PC-9 (cell line): Measurements from ENCODE around the gene FNDC5. TPM values are rescaled to one million over a fixed set of nuclear protein-coding genes. Genes with fewer than 3 reads are reported as not detected.

Experiments
- BruUV-seq: library from RNA; stranded (reverse); fragments of 400-500 nt; replicated peaks from 2 replicates; lab custom pipeline; 2021; lab: Mats Ljungman, UMichigan
- CTCF ChIA-PET: fragments of 300-600 bp; sonication (Branson Sonifier 250); formaldehyde crosslinking; loops from one replicate; lab custom pipeline; 2022; ENCODE audit warnings: antibody characterized with exemption; lab: Charles Lee
- POLR2A ChIA-PET: fragments of 300-600 bp; sonication (Branson Sonifier 250); formaldehyde crosslinking; loops from one replicate; lab custom pipeline; 2022; ENCODE audit warnings: antibody characterized with exemption; ENCODE audit not compliant: unreplicated experiment; lab: Charles Lee
- DNase-seq, 2 experiments: peaks; one replicate each; pipeline versions ENCODE4 v3.0.0 to v3.0.0-alpha.2; 2015 to 2022; ENCODE audit warnings: mixed read lengths in 1 of 2
- H2AFZ ChIP-seq: fragments of 200-600 bp; sonication (generic); 2 replicates; pipeline ENCODE4 v1.8.1; 2017; ENCODE audit warnings: antibody characterized with exemption
- H3F3A ChIP-seq: fragments of 200-600 bp; sonication (generic); 2 replicates; pipeline ENCODE4 v1.8.1; 2017; ENCODE audit warnings: antibody characterized with exemption, mild to moderate bottlenecking, low read depth; ENCODE audit not compliant: insufficient read depth
- H3K27ac ChIP-seq: fragments of 200-600 bp; sonication (generic); 2 replicates; pipeline ENCODE4 v1.6.1; 2016; ENCODE audit warnings: mixed run types
- H3K27me3 ChIP-seq: fragments of 200-600 bp; sonication (generic); 2 replicates; pipeline ENCODE4 v1.6.1; 2016; ENCODE audit warnings: low read depth, mixed run types; ENCODE audit not compliant: insufficient read depth
- H3K36me3 ChIP-seq: fragments of 200-600 bp; sonication (generic); 2 replicates; pipeline ENCODE4 v1.6.1; 2016; ENCODE audit warnings: low read depth, mixed run types
- H3K4me1 ChIP-seq: fragments of 200-600 bp; sonication (generic); replicated peaks from 2 replicates; pipeline ENCODE4 v1.6.1; 2016; ENCODE audit warnings: mixed run types; ENCODE audit not compliant: insufficient read depth
- H3K4me2 ChIP-seq: fragments of 200-600 bp; sonication (generic); 2 replicates; pipeline ENCODE4 v1.6.1; 2017; ENCODE audit warnings: mixed run types
- H3K4me3 ChIP-seq: fragments of 200-600 bp; sonication (generic); 2 replicates; pipeline ENCODE4 v1.6.1; 2016; ENCODE audit warnings: mixed run types
- H3K79me2 ChIP-seq: fragments of 200-600 bp; sonication (generic); 2 replicates; pipeline ENCODE4 v1.6.1; 2017; ENCODE audit warnings: low read depth, mixed run types
- H3K9me2 ChIP-seq: fragments of 200-600 bp; sonication (generic); 2 replicates; pipeline ENCODE4 v1.8.1; 2017; ENCODE audit warnings: mild to moderate bottlenecking; ENCODE audit not compliant: insufficient read depth
- H3K9me3 ChIP-seq: fragments of 200-600 bp; sonication (generic); 2 replicates; pipeline ENCODE4 v1.8.1; 2016; ENCODE audit warnings: low read depth; ENCODE audit not compliant: insufficient read depth
- H4K20me1 ChIP-seq: fragments of 200-600 bp; sonication (generic); 2 replicates; pipeline ENCODE4 v1.8.1; 2017; ENCODE audit not compliant: insufficient read depth
- EZH2 ChIP-seq: fragments of 200-600 bp; sonication (generic); IDR thresholded peaks from 2 replicates; pipeline ENCODE4 v1.8.0; 2017; ENCODE audit warnings: antibody characterized with exemption, low read depth
- intact Hi-C: fragments of 100-400 bp; cut with micrococcal nuclease; formaldehyde crosslinking; loops from one replicate; pipeline ENCODE4 v1.10.0; 2022; ENCODE audit not compliant: unreplicated experiment
- total RNA-seq: library from RNA; stranded (reverse); gene quantifications from 2 replicates; pipeline ENCODE4 v1.2.3, GENCODE V29; 2021
- TF ChIP-seq, protein P1 (sequence below): fragments of 200-600 bp; sonication (generic); conservative IDR thresholded peaks from 2 replicates; pipeline ENCODE4 v1.6.1; 2017; ENCODE audit warnings: mixed run types, antibody characterized with exemption, mild to moderate bottlenecking, moderate library complexity

The FNDC5 gene
- total RNA-seq, 1 experiment from 2014 or later, result not detected

DNA sequence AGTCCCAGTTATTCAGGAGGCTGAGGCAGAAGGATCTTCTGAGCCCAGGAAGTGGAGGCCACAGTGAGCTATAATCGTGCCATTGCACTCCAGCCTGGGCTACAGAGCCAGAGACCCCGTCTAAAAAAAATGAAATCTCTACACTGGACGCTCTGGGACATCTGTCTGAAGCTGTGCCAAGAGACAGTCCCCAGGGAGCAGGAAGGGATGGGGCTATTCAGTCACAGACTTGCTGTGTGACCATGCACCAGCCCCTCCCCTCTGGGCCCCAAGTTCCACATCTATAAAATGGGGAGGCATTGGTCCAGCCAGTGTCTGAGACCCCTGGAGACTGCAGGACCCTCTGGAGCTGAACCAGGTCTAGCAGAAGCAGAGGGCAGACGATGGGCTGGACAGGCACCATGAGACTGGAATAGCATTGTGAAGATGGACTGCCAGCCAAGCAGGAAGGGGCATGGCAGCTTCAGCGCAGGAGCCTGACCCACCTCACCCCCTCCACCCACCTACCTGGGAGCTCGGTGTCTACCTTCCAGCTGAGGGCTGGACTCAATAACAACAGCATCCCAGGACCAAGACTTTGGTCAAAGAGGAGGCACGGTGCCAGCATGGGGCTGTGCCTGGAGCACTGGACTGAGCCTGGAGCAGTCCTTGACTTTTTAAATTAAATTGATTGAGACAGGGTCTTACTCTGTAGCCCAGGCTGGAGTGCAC lies 29.0 kb upstream of the FNDC5 start:
- DNase-seq, result no peak
- H3F3A ChIP-seq, result peaks cover 7% of the 10 kb centered on the region; the same call in 1 of the 2 replicates
- intact Hi-C loops, result no loop called here
- H2AFZ ChIP-seq, result no peak overlapping the region
- H3K27me3 ChIP-seq, result no peaks in the 10 kb centered on the region
- H4K20me1 ChIP-seq, result no peaks in the 10 kb centered on the region; the same call in 1 of the 2 replicates
- peak overlapping the region; percentile 86 for H3K4me2 ChIP-seq
- H3K36me3 ChIP-seq, result no peaks in the 10 kb centered on the region
- no peaks in the 10 kb centered on the region for H3K9me2 ChIP-seq
- H3K4me3 ChIP-seq, result peak overlapping the region; percentile 97; the same call in 1 of the 2 replicates
- no peaks in the 10 kb centered on the region for H3K9me3 ChIP-seq
- no peak for TF ChIP-seq EZH2
- TF ChIP-seq, protein P1, sequence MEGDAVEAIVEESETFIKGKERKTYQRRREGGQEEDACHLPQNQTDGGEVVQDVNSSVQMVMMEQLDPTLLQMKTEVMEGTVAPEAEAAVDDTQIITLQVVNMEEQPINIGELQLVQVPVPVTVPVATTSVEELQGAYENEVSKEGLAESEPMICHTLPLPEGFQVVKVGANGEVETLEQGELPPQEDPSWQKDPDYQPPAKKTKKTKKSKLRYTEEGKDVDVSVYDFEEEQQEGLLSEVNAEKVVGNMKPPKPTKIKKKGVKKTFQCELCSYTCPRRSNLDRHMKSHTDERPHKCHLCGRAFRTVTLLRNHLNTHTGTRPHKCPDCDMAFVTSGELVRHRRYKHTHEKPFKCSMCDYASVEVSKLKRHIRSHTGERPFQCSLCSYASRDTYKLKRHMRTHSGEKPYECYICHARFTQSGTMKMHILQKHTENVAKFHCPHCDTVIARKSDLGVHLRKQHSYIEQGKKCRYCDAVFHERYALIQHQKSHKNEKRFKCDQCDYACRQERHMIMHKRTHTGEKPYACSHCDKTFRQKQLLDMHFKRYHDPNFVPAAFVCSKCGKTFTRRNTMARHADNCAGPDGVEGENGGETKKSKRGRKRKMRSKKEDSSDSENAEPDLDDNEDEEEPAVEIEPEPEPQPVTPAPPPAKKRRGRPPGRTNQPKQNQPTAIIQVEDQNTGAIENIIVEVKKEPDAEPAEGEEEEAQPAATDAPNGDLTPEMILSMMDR, result no peak
- POLR2A ChIA-PET, result no interaction called here
- CTCF ChIA-PET, result interaction anchor here (1.4 kb wide), 1 partner anchor 21 kb away, joined by 5 read pairs; no protein-coding TSS in a partner anchor
- no peaks in the 10 kb centered on the region for H3K4me1 ChIP-seq
- no TSS peak for BruUV-seq
- H3K79me2 ChIP-seq, result 0 out of 2 replicates have a peak, but pooled peaks cover 8% of the 10 kb centered on the region
- H3K27ac ChIP-seq, result no peak overlapping the region

DNA sequence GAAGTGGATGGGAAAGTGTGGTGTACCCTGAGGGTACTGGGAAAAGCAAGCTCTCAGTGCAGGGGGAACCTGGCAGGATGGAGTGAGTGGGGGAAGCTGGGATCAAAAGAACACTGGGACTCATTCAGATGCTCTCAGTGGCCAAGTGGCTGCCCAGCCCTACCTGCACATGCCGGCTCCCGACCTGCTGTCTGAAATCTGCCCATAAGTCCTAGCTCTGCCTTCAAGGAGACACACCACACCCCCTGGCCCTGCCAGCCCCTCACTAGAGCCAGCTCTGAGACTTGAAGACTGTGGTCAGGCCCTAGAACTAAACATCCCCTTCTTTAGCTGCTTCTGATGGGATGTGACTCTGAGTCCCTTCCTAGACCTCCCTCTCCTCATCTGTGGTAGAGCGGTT lies 28.2 kb upstream of the FNDC5 start:
- BruUV-seq, result no TSS peak
- CTCF ChIA-PET, result interaction anchor here (1.4 kb wide), 1 partner anchor 21 kb away, joined by 5 read pairs; no protein-coding TSS in a partner anchor
- no peaks in the 10 kb centered on the region; the same call in 1 of the 2 replicates for H3F3A ChIP-seq
- H3K36me3 ChIP-seq, result no peaks in the 10 kb centered on the region
- no peak overlapping the region for H3K27ac ChIP-seq
- H3K79me2 ChIP-seq, result 0 out of 2 replicates have a peak, but pooled peaks cover 8% of the 10 kb centered on the region
- intact Hi-C loops, result no loop called here
- TF ChIP-seq, protein P1, result no peak
- no peak for TF ChIP-seq EZH2
- H4K20me1 ChIP-seq, result no peaks in the 10 kb centered on the region; the same call in 1 of the 2 replicates
- no peaks in the 10 kb centered on the region for H3K9me3 ChIP-seq
- no peak overlapping the region for H2AFZ ChIP-seq
- no peak overlapping the region for H3K4me2 ChIP-seq
- POLR2A ChIA-PET, result no interaction called here
- no peaks in the 10 kb centered on the region for H3K27me3 ChIP-seq
- H3K4me1 ChIP-seq, result no peaks in the 10 kb centered on the region
- no peaks in the 10 kb centered on the region for H3K9me2 ChIP-seq
- H3K4me3 ChIP-seq, result no peak overlapping the region
- DNase-seq, result no peak

DNA sequence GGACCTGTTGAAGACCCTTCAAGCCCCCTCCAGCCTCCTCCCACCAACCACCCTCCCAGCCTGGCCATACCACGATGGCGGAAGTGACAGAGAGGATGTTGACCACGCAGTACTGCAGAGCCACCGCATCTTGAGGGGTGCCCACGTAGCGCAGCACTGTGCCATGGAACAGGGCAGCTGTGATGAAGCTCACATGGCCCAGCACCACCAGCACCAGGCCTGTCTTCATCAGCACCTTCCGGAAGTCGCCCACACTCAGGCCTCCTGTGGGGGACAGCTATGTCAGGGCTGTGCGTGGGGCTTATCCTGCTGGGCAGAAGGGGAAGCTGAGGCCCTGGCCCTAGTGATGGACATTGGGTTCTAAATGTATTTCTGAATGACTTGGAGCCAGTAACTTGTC lies 27.3 kb upstream of the FNDC5 start:
- Histone ChIP-seq H3F3A (no peaks in the 10 kb centered on the region; the same call in 1 of the 2 replicates), H3K79me2 (0 out of 2 replicates have a peak, but pooled peaks cover 8% of the 10 kb centered on the region), H2AFZ (no peak overlapping the region), H3K9me2 (no peaks in the 10 kb centered on the region), H3K9me3 (no peaks in the 10 kb centered on the region), H3K36me3 (no peaks in the 10 kb centered on the region), H3K4me3 (no peak overlapping the region), H3K4me1 (no peaks in the 10 kb centered on the region), H3K27me3 (no peaks in the 10 kb centered on the region), H3K27ac (no peak overlapping the region), H4K20me1 (no peaks in the 10 kb centered on the region; the same call in 1 of the 2 replicates), H3K4me2 (no peak overlapping the region)
- DNase-seq, result no peak
- no peak for TF ChIP-seq EZH2
- TF ChIP-seq, protein P1, result no peak
- ChIA-PET POLR2A (interaction anchor here (0.7 kb wide), 1 partner anchor 67 kb away, joined by 4 read pairs; the partner anchor contains the start of gene RNF19B), CTCF (interaction anchor here (1.4 kb wide), 1 partner anchor 20 kb away, joined by 5 read pairs; no protein-coding TSS in a partner anchor)
- intact Hi-C loops, result no loop called here
- BruUV-seq, result no TSS peak
